ENCODE data around the gene ABR. TPM values are rescaled to one million over a fixed set of nuclear protein-coding genes. Genes with fewer than 3 reads are reported as not detected.
A peak's percentile ranks its signal among the peaks of the same experiment; 100 is the strongest.
"Not testable (repeated sequence)": the region's sequence is repeated elsewhere in the genome, so short reads cannot be mapped to it uniquely, and the experiment has no call there.

The ABR gene
- total RNA-seq, 1 donor from 2014 or later = 147 TPM

- no peak for DNase-seq (ENCODE audit: missing footprints)
These were observed 131.8 kb downstream of the ABR start for GRCh38 chr17:1047879-1048470.

GRCh38 chr17:1047177-1047878 is 132.5 kb downstream of the ABR start:
- ATAC-seq (peak; percentile 82), DNase-seq (ENCODE audit: missing footprints) (peak; percentile 80)
- intact Hi-C loops (cut with DNase I) = loop anchor here (2.0 kb wide), 1 partner anchor 47 kb away; no protein-coding TSS in a partner anchor

More at GRCh38 chr17:1047879-1048470, 131.8 kb downstream of the ABR start:
- intact Hi-C loops (cut with DNase I) = loop anchor here (2.0 kb wide), 1 partner anchor 47 kb away; no protein-coding TSS in a partner anchor
- ATAC-seq = no peak

- ATAC-seq (no peak), DNase-seq (ENCODE audit: missing footprints) (no peak)
- intact Hi-C loops (cut with DNase I) = no loop called here
These were observed 134.3 kb downstream of the ABR start for GRCh38 chr17:1045456-1045855.

- DNase-seq (ENCODE audit: missing footprints); ATAC-seq; intact Hi-C loops (cut with DNase I): not testable (repeated sequence)
These were observed 135.3 kb downstream of the ABR start for GRCh38 chr17:1044387-1045009.

GRCh38 chr17:1043601-1044251 is 136.1 kb downstream of the ABR start:
- peak; percentile 88 for DNase-seq (ENCODE audit: missing footprints)
- peak; percentile 49 for ATAC-seq
- intact Hi-C loops (cut with DNase I) = no loop called here

GRCh38 chr17:1042486-1042885 is 137.3 kb downstream of the ABR start:
- no peak for DNase-seq (ENCODE audit: missing footprints)
- intact Hi-C loops (cut with DNase I) = no loop called here
- no peak for ATAC-seq

GRCh38 chr17:1041746-1042145 is 138.0 kb downstream of the ABR start:
- ATAC-seq (no peak), DNase-seq (ENCODE audit: missing footprints) (no peak)
- intact Hi-C loops (cut with DNase I) = no loop called here

- DNase-seq (ENCODE audit: missing footprints) (peak; percentile 70), ATAC-seq (peak; percentile 43)
- intact Hi-C loops (cut with DNase I) = no loop called here
These were observed 139.6 kb downstream of the ABR start for GRCh38 chr17:1040216-1040600.

- peak; percentile 75 for ATAC-seq
- peak; percentile 93 for DNase-seq (ENCODE audit: missing footprints)
- intact Hi-C loops (cut with DNase I) = no loop called here
These were observed 140.1 kb downstream of the ABR start for GRCh38 chr17:1039511-1040215.

GRCh38 chr17:1039123-1039507 is 140.7 kb downstream of the ABR start:
- DNase-seq (ENCODE audit: missing footprints) (no peak), ATAC-seq (no peak)
- intact Hi-C loops (cut with DNase I) = no loop called here

- ATAC-seq = no peak
- intact Hi-C loops (cut with DNase I) = no loop called here
- peak; percentile 49 for DNase-seq (ENCODE audit: missing footprints)
These were observed 141.2 kb downstream of the ABR start for GRCh38 chr17:1038459-1039122.

GRCh38 chr17:1037238-1037879 is 142.4 kb downstream of the ABR start:
- DNase-seq (ENCODE audit: missing footprints) (no peak), ATAC-seq (no peak)
- intact Hi-C loops (cut with DNase I) = no loop called here

GRCh38 chr17:1036845-1037237 is 142.9 kb downstream of the ABR start:
- intact Hi-C loops (cut with DNase I) = no loop called here
- ATAC-seq = no peak

GRCh38 chr17:1036171-1036844 is 143.5 kb downstream of the ABR start:
- ATAC-seq = no peak
- intact Hi-C loops (cut with DNase I) = no loop called here
- DNase-seq (ENCODE audit: missing footprints) = no peak

More at GRCh38 chr17:1036845-1037237, 142.9 kb downstream of the ABR start:
- DNase-seq (ENCODE audit: missing footprints) = no peak

- intact Hi-C loops (cut with DNase I) = no loop called here
- ATAC-seq = no peak
These were observed 144.1 kb downstream of the ABR start for GRCh38 chr17:1035546-1036170.

GRCh38 chr17:1034652-1035210 is 145.1 kb downstream of the ABR start:
- no peak for ATAC-seq
- intact Hi-C loops (cut with DNase I) = no loop called here
- DNase-seq (ENCODE audit: missing footprints) = no peak

More at GRCh38 chr17:1035546-1036170, 144.1 kb downstream of the ABR start:
- DNase-seq (ENCODE audit: missing footprints) = no peak

- intact Hi-C loops (cut with DNase I) = no loop called here
- DNase-seq (ENCODE audit: missing footprints) (no peak), ATAC-seq (no peak)
These were observed 146.3 kb downstream of the ABR start for GRCh38 chr17:1033503-1033902.
